PC-9 (cell line): ENCODE data around the gene TGM6. TPM values are rescaled to one million over a fixed set of nuclear protein-coding genes. Genes with fewer than 3 reads are reported as not detected.

Experiments used
- BruUV-seq: library from RNA; stranded (reverse); fragments of 400-500 nt; replicated peaks from 2 replicates; lab custom pipeline; 2021; lab: Mats Ljungman, UMichigan
- CTCF ChIA-PET: fragments of 300-600 bp; sonication (Branson Sonifier 250); formaldehyde crosslinking; loops from one replicate; lab custom pipeline; 2022; ENCODE audit warnings: antibody characterized with exemption; lab: Charles Lee
- POLR2A ChIA-PET: fragments of 300-600 bp; sonication (Branson Sonifier 250); formaldehyde crosslinking; loops from one replicate; lab custom pipeline; 2022; ENCODE audit warnings: antibody characterized with exemption; ENCODE audit not compliant: unreplicated experiment; lab: Charles Lee
- DNase-seq, 2 experiments: peaks; one replicate each; pipeline versions ENCODE4 v3.0.0 to v3.0.0-alpha.2; 2015 to 2022; ENCODE audit warnings: mixed read lengths in 1 of 2
- H2AFZ ChIP-seq: fragments of 200-600 bp; sonication (generic); 2 replicates; pipeline ENCODE4 v1.8.1; 2017; ENCODE audit warnings: antibody characterized with exemption
- H3F3A ChIP-seq: fragments of 200-600 bp; sonication (generic); 2 replicates; pipeline ENCODE4 v1.8.1; 2017; ENCODE audit warnings: antibody characterized with exemption, mild to moderate bottlenecking, low read depth; ENCODE audit not compliant: insufficient read depth
- H3K27ac ChIP-seq: fragments of 200-600 bp; sonication (generic); 2 replicates; pipeline ENCODE4 v1.6.1; 2016; ENCODE audit warnings: mixed run types
- H3K27me3 ChIP-seq: fragments of 200-600 bp; sonication (generic); 2 replicates; pipeline ENCODE4 v1.6.1; 2016; ENCODE audit warnings: low read depth, mixed run types; ENCODE audit not compliant: insufficient read depth
- H3K36me3 ChIP-seq: fragments of 200-600 bp; sonication (generic); 2 replicates; pipeline ENCODE4 v1.6.1; 2016; ENCODE audit warnings: low read depth, mixed run types
- H3K4me1 ChIP-seq: fragments of 200-600 bp; sonication (generic); replicated peaks from 2 replicates; pipeline ENCODE4 v1.6.1; 2016; ENCODE audit warnings: mixed run types; ENCODE audit not compliant: insufficient read depth
- H3K4me2 ChIP-seq: fragments of 200-600 bp; sonication (generic); 2 replicates; pipeline ENCODE4 v1.6.1; 2017; ENCODE audit warnings: mixed run types
- H3K4me3 ChIP-seq: fragments of 200-600 bp; sonication (generic); 2 replicates; pipeline ENCODE4 v1.6.1; 2016; ENCODE audit warnings: mixed run types
- H3K79me2 ChIP-seq: fragments of 200-600 bp; sonication (generic); 2 replicates; pipeline ENCODE4 v1.6.1; 2017; ENCODE audit warnings: low read depth, mixed run types
- H3K9me2 ChIP-seq: fragments of 200-600 bp; sonication (generic); 2 replicates; pipeline ENCODE4 v1.8.1; 2017; ENCODE audit warnings: mild to moderate bottlenecking; ENCODE audit not compliant: insufficient read depth
- H3K9me3 ChIP-seq: fragments of 200-600 bp; sonication (generic); 2 replicates; pipeline ENCODE4 v1.8.1; 2016; ENCODE audit warnings: low read depth; ENCODE audit not compliant: insufficient read depth
- H4K20me1 ChIP-seq: fragments of 200-600 bp; sonication (generic); 2 replicates; pipeline ENCODE4 v1.8.1; 2017; ENCODE audit not compliant: insufficient read depth
- EZH2 ChIP-seq: fragments of 200-600 bp; sonication (generic); IDR thresholded peaks from 2 replicates; pipeline ENCODE4 v1.8.0; 2017; ENCODE audit warnings: antibody characterized with exemption, low read depth
- intact Hi-C: fragments of 100-400 bp; cut with micrococcal nuclease; formaldehyde crosslinking; loops from one replicate; pipeline ENCODE4 v1.10.0; 2022; ENCODE audit not compliant: unreplicated experiment
- total RNA-seq: library from RNA; stranded (reverse); gene quantifications from 2 replicates; pipeline ENCODE4 v1.2.3, GENCODE V29; 2021
- TF ChIP-seq, protein P1 (sequence below): fragments of 200-600 bp; sonication (generic); conservative IDR thresholded peaks from 2 replicates; pipeline ENCODE4 v1.6.1; 2017; ENCODE audit warnings: mixed run types, antibody characterized with exemption, mild to moderate bottlenecking, moderate library complexity

Gene TGM6
- total RNA-seq, 1 experiment from 2014 or later, result not detected

DNA sequence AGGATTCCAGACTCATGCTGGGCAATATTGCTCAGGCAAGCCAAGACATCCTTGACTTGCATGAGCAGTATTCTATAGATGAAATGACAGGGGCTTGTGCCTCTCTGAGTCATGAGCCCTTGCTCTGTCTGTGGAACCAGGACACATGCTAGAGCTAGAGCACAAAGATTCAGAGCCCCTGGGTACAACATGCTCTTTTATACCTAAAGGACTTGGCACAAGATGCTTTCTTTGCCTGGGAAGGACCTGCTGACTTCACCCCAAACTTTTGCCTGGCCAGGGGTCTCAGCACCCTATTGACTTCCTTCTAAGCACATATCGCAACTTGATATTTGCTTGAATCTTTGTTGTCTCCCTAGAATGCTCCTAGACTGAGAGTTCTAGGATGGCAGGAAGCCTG, 27.4 kb downstream of the TGM6 start:
- Histone ChIP-seq H3K9me3 (no peaks in the 10 kb centered on the region), H3F3A (no peaks in the 10 kb centered on the region), H2AFZ (no peak overlapping the region), H3K36me3 (no peaks in the 10 kb centered on the region), H3K27me3 (no peaks in the 10 kb centered on the region; the same call in 1 of the 2 replicates), H3K4me2 (no peak overlapping the region), H4K20me1 (no peaks in the 10 kb centered on the region), H3K27ac (no peak overlapping the region), H3K79me2 (no peaks in the 10 kb centered on the region), H3K4me1 (no peaks in the 10 kb centered on the region), H3K9me2 (no peaks in the 10 kb centered on the region), H3K4me3 (no peak overlapping the region)
- no TSS peak for BruUV-seq
- POLR2A ChIA-PET, result no interaction called here
- DNase-seq, result no peak
- CTCF ChIA-PET, result interaction anchor here (0.6 kb wide), 1 partner anchor 22 kb away, joined by 4 read pairs; no protein-coding TSS in a partner anchor
- intact Hi-C loops, result no loop called here
- TF ChIP-seq, protein P1, sequence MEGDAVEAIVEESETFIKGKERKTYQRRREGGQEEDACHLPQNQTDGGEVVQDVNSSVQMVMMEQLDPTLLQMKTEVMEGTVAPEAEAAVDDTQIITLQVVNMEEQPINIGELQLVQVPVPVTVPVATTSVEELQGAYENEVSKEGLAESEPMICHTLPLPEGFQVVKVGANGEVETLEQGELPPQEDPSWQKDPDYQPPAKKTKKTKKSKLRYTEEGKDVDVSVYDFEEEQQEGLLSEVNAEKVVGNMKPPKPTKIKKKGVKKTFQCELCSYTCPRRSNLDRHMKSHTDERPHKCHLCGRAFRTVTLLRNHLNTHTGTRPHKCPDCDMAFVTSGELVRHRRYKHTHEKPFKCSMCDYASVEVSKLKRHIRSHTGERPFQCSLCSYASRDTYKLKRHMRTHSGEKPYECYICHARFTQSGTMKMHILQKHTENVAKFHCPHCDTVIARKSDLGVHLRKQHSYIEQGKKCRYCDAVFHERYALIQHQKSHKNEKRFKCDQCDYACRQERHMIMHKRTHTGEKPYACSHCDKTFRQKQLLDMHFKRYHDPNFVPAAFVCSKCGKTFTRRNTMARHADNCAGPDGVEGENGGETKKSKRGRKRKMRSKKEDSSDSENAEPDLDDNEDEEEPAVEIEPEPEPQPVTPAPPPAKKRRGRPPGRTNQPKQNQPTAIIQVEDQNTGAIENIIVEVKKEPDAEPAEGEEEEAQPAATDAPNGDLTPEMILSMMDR, result no peak
- no peak for TF ChIP-seq EZH2

DNA sequence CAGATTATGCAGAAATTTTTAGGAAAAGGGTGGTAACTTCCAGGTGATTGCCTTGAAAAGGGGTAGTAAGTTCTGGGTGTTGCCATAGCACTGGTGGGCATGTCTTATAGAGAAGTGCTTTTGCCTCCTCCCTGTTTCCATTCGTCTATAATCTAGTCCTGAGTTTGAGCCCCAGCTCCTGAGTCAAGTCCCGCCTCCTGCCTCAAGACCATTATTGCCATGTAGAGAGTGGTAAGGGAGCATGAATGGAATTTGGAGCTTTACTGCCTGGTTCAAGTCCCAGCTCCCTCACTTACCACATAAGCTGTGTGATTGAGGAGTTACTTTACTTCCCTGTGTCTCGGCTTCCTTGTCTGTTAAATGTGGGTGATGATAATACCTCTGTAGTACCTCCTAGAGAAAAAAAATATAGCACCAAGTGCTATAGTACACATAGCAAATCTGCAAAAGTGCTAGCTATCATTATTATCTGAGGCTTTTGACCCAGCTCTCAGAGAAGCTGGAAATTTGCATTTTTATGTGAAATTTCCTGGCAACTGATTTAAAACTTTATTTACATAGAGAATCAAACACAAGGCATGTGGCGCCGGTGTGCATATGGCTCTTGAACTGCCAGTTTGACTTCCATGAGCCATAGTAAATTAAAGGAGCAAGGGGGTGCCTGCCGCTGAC, 36.0 kb downstream of the TGM6 start:
- ChIA-PET POLR2A (no interaction called here), CTCF (no interaction called here)
- H2AFZ ChIP-seq, result no peak overlapping the region
- intact Hi-C loops, result no loop called here
- H3K9me3 ChIP-seq, result no peaks in the 10 kb centered on the region
- DNase-seq, result no peak
- no TSS peak for BruUV-seq
- H3K36me3 ChIP-seq, result no peaks in the 10 kb centered on the region
- no peaks in the 10 kb centered on the region for H3F3A ChIP-seq
- no peak overlapping the region for H3K4me3 ChIP-seq
- H3K9me2 ChIP-seq, result no peaks in the 10 kb centered on the region
- peaks cover 9% of the 10 kb centered on the region; the same call in 1 of the 2 replicates for H3K27me3 ChIP-seq
- H3K4me1 ChIP-seq, result no peaks in the 10 kb centered on the region
- H3K27ac ChIP-seq, result no peak overlapping the region
- no peaks in the 10 kb centered on the region for H3K79me2 ChIP-seq
- no peaks in the 10 kb centered on the region for H4K20me1 ChIP-seq
- no peak for TF ChIP-seq EZH2
- TF ChIP-seq, protein P1, result no peak
- H3K4me2 ChIP-seq, result no peak overlapping the region

DNA sequence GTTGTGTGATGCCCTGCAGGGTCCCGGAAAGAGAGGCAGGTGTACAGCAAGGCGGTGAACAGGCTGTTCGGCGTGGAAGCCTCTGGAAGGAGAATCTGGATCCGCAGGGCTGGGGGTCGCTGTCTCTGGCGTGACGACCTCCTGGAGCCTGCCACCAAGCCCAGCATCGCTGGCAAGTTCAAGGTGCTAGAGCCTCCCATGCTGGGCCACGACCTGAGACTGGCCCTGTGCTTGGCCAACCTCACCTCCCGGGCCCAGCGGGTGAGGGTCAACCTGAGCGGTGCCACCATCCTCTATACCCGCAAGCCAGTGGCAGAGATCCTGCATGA, 36.5 kb downstream of the TGM6 start:
- BruUV-seq, result no TSS peak
- H3K27me3 ChIP-seq, result peaks cover 9% of the 10 kb centered on the region; the same call in 1 of the 2 replicates
- no peaks in the 10 kb centered on the region for H3K9me3 ChIP-seq
- POLR2A ChIA-PET, result no interaction called here
- no peaks in the 10 kb centered on the region for H4K20me1 ChIP-seq
- TF ChIP-seq, protein P1, result no peak
- TF ChIP-seq EZH2, result no peak
- intact Hi-C loops, result no loop called here
- no peaks in the 10 kb centered on the region for H3K4me1 ChIP-seq
- no peak for DNase-seq
- CTCF ChIA-PET, result no interaction called here
- H3K9me2 ChIP-seq, result no peaks in the 10 kb centered on the region
- H3F3A ChIP-seq, result no peaks in the 10 kb centered on the region
- H3K79me2 ChIP-seq, result no peaks in the 10 kb centered on the region
- no peaks in the 10 kb centered on the region for H3K36me3 ChIP-seq
- H3K4me3 ChIP-seq, result no peak overlapping the region
- H2AFZ ChIP-seq, result no peak overlapping the region
- H3K4me2 ChIP-seq, result no peak overlapping the region
- no peak overlapping the region for H3K27ac ChIP-seq
